ENCODE measurements around the gene LRRC4. TPM values are rescaled to one million over a fixed set of nuclear protein-coding genes. Genes with fewer than 3 reads are reported as not detected.
A peak's percentile ranks its signal among the peaks of the same experiment; 100 is the strongest.

The LRRC4 gene
- total RNA-seq, 1 donor from 2014 or later, result 0.32 TPM

GRCh38 chr7:128066858-128067257 lies 35.6 kb upstream of the LRRC4 start:
- peaks cover 16% of the 10 kb centered on the region for H3K4me1 Mint-ChIP-seq (ENCODE audit: low read depth)

GRCh38 chr7:128066395-128066794 lies 35.2 kb upstream of the LRRC4 start:
- no peak for DNase-seq (ENCODE audit: low spot score)
- Mint-ChIP-seq H3K4me3 (ENCODE audit: unreplicated experiment) (no peak overlapping the region), H3K27me3 (ENCODE audit: low read depth) (no peaks in the 10 kb centered on the region), H3K4me1 (ENCODE audit: low read depth) (peaks cover 18% of the 10 kb centered on the region), H3K27ac (ENCODE audit: unreplicated experiment) (no peak overlapping the region), H3K36me3 (ENCODE audit: low read depth) (peaks cover 4% of the 10 kb centered on the region), H3K9me3 (ENCODE audit: low read depth) (no peaks in the 10 kb centered on the region)
- no peak for TF ChIP-seq CTCF (IDR thresholded peaks at IDR 0.05)

More at GRCh38 chr7:128066858-128067257, 35.6 kb upstream of the LRRC4 start:
- Mint-ChIP-seq H3K27ac (ENCODE audit: unreplicated experiment) (no peak overlapping the region), H3K36me3 (ENCODE audit: low read depth) (peaks cover 4% of the 10 kb centered on the region), H3K4me3 (ENCODE audit: unreplicated experiment) (no peak overlapping the region), H3K9me3 (ENCODE audit: low read depth) (no peaks in the 10 kb centered on the region), H3K27me3 (ENCODE audit: low read depth) (no peaks in the 10 kb centered on the region)
- peak; percentile 32 for TF ChIP-seq CTCF (IDR thresholded peaks at IDR 0.05)
- no peak for DNase-seq (ENCODE audit: low spot score)

- Mint-ChIP-seq H3K27ac (ENCODE audit: unreplicated experiment) (no peak overlapping the region), H3K4me1 (ENCODE audit: low read depth) (peaks cover 18% of the 10 kb centered on the region), H3K27me3 (ENCODE audit: low read depth) (no peaks in the 10 kb centered on the region), H3K36me3 (ENCODE audit: low read depth) (peaks cover 4% of the 10 kb centered on the region), H3K4me3 (ENCODE audit: unreplicated experiment) (no peak overlapping the region), H3K9me3 (ENCODE audit: low read depth) (no peaks in the 10 kb centered on the region)
- DNase-seq (ENCODE audit: low spot score), result no peak
- no peak for TF ChIP-seq CTCF (IDR thresholded peaks at IDR 0.05)
Observed at GRCh38 chr7:128065872-128066271, 34.6 kb upstream of the LRRC4 start.

DNA sequence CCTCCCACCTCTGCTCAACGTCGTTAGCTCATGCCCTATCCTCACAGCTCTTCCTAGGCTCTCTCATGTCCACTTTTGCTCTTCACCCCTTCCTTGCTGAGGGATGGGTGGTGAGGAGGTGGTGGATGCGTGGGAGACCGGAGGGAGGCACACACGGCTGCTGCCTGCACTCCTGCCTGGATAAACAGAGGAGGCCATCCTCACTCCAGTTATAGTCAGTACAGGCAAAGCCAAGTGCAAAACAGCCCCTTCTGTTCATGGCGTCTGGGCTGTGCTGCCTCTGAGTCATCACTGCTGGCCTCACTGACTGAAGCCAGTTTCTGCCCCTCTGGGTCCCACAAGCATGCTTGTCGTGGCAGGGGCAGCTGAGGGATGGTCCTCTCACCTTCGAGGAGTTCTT lies 31.9 kb upstream of the LRRC4 start:
- H3K4me1 Mint-ChIP-seq (ENCODE audit: low read depth), result peaks cover 32% of the 10 kb centered on the region
- H3K27me3 Mint-ChIP-seq (ENCODE audit: low read depth), result no peaks in the 10 kb centered on the region
- peak overlapping the region; percentile 45 for H3K27ac Mint-ChIP-seq (ENCODE audit: unreplicated experiment)
- no peak for DNase-seq (ENCODE audit: low spot score)
- H3K9me3 Mint-ChIP-seq (ENCODE audit: low read depth), result no peaks in the 10 kb centered on the region
- H3K36me3 Mint-ChIP-seq (ENCODE audit: low read depth), result peaks cover 6% of the 10 kb centered on the region
- no peak for TF ChIP-seq CTCF (IDR thresholded peaks at IDR 0.05)
- H3K4me3 Mint-ChIP-seq (ENCODE audit: unreplicated experiment), result no peak overlapping the region

DNA sequence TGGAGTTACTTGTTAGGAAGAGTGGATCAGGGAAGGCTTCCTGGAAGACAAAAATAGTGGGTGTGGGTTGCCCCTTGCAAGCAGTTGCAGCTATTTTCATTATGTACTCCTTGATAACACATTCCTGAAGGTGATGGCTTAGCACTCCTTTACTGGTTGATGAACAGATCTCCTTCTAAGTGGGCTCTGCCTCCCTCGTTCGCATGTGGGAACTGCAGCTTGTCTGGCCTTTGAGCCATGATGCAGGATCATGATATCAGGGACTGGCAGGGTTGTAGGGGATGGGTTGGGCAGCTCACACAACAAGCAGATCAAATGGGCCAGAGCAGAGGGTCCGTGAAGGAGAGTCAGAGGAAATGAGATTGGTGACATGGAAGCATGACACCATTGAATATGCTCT lies 28.8 kb upstream of the LRRC4 start:
- TF ChIP-seq CTCF (IDR thresholded peaks at IDR 0.05), result no peak
- Mint-ChIP-seq H3K4me1 (ENCODE audit: low read depth) (peaks cover 53% of the 10 kb centered on the region), H3K27ac (ENCODE audit: unreplicated experiment) (no peak overlapping the region)

More for the DNA sequence above, 28.8 kb upstream of the LRRC4 start:
- H3K27me3 Mint-ChIP-seq (ENCODE audit: low read depth), result no peaks in the 10 kb centered on the region
- peaks cover 6% of the 10 kb centered on the region for H3K36me3 Mint-ChIP-seq (ENCODE audit: low read depth)
- no peak for DNase-seq (ENCODE audit: low spot score)
- no peak overlapping the region for H3K4me3 Mint-ChIP-seq (ENCODE audit: unreplicated experiment)
- no peaks in the 10 kb centered on the region for H3K9me3 Mint-ChIP-seq (ENCODE audit: low read depth)
